Uterus (tissue), 4 donors: ENCODE data around the gene CBARP. TPM values are rescaled to one million over a fixed set of nuclear protein-coding genes. Genes with fewer than 3 reads are reported as not detected.

Source experiments
- DNase-seq, 2 donors: peaks; one replicate each; pipeline ENCODE4 v3.0.0-alpha.2; 2019 to 2020
- H3K27ac ChIP-seq, 2 donors: fragments of 200-600 bp; sonication (generic); 1 replicate in 1 of 2; 2 replicates in 1 of 2; pipeline ENCODE4 v1.5.1; 2016 to 2018
- H3K27me3 ChIP-seq, 2 donors: fragments of 200-600 bp; sonication (generic); one replicate each; pipeline ENCODE4 v1.5.1; 2018 to 2019; ENCODE audit warnings: control low read depth in 1 of 2
- H3K36me3 ChIP-seq, 2 donors: fragments of 200-600 bp; sonication (generic); one replicate each; pipeline ENCODE4 v1.5.1; 2019; ENCODE audit warnings: control low read depth in 1 of 2
- H3K4me1 ChIP-seq, 2 donors: fragments of 200-600 bp; sonication (generic); one replicate each; pipeline ENCODE4 v1.5.1; 2018 to 2019; ENCODE audit warnings: control low read depth in 1 of 2
- H3K4me3 ChIP-seq, 2 donors: fragments of 200-600 bp; sonication (generic); 1 replicate in 1 of 2; 2 replicates in 1 of 2; pipeline ENCODE4 v1.5.1; 2018 to 2019; ENCODE audit warnings: mild to moderate bottlenecking in 1 of 2
- H3K9me3 ChIP-seq, 2 donors: fragments of 200-600 bp; sonication (generic); one replicate each; pipeline ENCODE4 v1.5.1; 2019; ENCODE audit warnings: control low read depth in 1 of 2
- POLR2A ChIP-seq, 2 donors: fragments of 450-650 bp; IDR thresholded peaks; one replicate each; pipeline ENCODE4 v1.6.1; 2016; ENCODE audit warnings: antibody characterized with exemption in 2 of 2, mild to moderate bottlenecking in 1 of 2, moderate library complexity in 1 of 2
- intact Hi-C: fragments of 100-400 bp; cut with DNase I; formaldehyde crosslinking; loops from one replicate; pipeline ENCODE4 v1.15.1; 2023; ENCODE audit warnings: low total_unique reads
- total RNA-seq, 4 donors: library from RNA; depleted of rRNA in 3 of 4; stranded (reverse); fragments of >200 nt in 3 of 4; gene quantifications; one replicate each; pipeline versions ENCODE4 v1.1.0 to v1.2.4, GENCODE V29; 2014 to 2023
- TF ChIP-seq, protein P1 (sequence below), 4 experiments: fragments of 200-600 bp in 2 of 4; fragments of 450-650 bp in 2 of 4; sonication (generic) in 2 of 4; IDR thresholded peaks; one replicate each; pipeline ENCODE4 v1.5.1; 2016 to 2019; ENCODE audit warnings: antibody characterized with exemption in 4 of 4, mild to moderate bottlenecking in 2 of 4, moderate library complexity in 1 of 4
- donor health status: DM: yes; HTN: yes; CAD: no.

CBARP gene
- total RNA-seq, 4 donors from 2014 or later: 0.26 to 1.5 (median 1.0) TPM; not detected in 1

DNA sequence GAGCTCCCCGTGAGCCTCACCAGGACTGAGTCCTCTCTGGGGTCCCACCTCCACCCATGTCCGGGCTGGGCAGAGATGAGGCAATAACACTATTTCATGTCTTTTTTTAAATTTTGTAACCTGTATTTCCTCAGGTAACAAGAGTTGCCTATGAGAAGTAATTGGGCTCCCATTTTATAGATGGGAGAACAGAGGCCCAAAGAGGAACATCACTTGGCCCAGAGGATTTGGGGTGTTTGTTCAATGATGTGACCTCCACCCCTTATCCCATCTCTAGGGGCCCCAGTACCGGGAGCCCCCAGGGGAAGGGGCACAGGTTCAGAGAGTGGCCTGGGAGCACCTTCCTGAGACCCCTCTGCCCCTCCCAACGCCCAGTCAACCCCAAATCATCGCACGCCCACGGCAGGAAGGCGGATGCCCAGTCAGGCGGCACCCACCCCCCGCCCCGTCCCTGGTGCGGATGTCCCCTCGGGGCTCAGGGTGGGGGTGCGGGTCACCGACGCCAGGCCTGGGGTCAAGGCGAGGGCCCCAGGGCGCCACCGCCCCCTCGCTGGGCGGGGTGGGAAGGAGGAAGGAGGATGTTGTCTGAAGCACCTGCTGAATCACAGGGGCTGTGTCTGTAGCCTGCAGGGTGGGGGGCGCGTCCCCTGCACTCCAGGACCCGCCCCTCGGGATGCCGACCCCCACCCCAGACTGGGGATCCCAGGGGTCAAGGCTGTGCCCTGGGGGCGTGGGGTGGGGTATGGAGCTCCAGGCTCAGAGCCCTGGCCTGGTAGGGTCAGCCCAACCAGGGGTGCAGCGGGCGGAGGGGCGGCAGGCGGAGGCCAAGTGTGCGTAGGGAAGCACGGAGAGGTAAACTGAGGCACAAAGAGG is 22.3 kb upstream of the CBARP start:
- Histone ChIP-seq H3K4me1 (peaks cover 15 to 49% of the 10 kb centered on the region in 2 donors), H3K9me3 (no peaks in the 10 kb centered on the region), H3K27me3 (no peaks in the 10 kb centered on the region), H3K27ac (peak overlapping the region; percentile 94 to 95), H3K36me3 (no peaks in the 10 kb centered on the region), H3K4me3 (peak overlapping the region; percentile 21 to 28)
- intact Hi-C loops: no loop called here
- TF ChIP-seq POLR2A (IDR thresholded peaks at IDR 0.05): no peak
- TF ChIP-seq, protein P1, sequence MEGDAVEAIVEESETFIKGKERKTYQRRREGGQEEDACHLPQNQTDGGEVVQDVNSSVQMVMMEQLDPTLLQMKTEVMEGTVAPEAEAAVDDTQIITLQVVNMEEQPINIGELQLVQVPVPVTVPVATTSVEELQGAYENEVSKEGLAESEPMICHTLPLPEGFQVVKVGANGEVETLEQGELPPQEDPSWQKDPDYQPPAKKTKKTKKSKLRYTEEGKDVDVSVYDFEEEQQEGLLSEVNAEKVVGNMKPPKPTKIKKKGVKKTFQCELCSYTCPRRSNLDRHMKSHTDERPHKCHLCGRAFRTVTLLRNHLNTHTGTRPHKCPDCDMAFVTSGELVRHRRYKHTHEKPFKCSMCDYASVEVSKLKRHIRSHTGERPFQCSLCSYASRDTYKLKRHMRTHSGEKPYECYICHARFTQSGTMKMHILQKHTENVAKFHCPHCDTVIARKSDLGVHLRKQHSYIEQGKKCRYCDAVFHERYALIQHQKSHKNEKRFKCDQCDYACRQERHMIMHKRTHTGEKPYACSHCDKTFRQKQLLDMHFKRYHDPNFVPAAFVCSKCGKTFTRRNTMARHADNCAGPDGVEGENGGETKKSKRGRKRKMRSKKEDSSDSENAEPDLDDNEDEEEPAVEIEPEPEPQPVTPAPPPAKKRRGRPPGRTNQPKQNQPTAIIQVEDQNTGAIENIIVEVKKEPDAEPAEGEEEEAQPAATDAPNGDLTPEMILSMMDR (IDR thresholded peaks at IDR 0.05): no peak
- DNase-seq: no peak

DNA sequence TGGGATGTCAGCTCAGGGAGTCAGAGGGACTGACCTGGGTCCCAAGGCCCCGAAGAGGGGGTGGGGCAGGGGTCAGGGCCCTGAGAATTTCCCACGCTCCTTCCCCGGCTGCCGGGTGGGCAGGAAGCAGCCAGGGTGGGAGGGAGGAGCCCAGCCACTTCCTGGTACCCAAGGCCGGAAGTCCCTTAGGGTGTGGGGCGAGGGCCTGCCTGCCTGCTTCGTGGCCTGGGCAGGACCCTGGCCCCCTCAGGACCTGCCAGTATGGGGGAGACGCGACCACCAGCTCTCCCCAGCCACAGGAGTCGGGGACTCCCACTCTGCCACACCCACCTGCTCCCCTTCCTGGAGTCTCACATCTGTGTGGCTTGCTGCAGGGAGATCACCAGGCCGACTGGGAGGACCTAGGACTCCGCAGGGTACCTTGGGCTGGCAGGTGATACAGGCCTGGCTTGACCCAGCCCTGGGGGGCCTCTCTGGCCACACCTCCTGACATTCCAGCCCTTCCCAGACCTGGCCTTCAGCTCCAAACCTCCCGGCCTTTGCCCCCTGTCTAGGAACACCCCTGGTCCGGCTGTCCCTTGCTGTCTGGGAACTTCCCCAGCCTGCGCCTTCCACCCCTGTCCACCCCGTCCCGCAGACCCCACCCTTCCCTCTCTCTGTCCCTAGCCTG is 21.5 kb upstream of the CBARP start:
- H3K27ac ChIP-seq: peak overlapping the region; percentile 94 to 95
- no peaks in the 10 kb centered on the region for H3K36me3 ChIP-seq
- DNase-seq: peak; percentile 67 to 76
- intact Hi-C loops: no loop called here
- no peaks in the 10 kb centered on the region for H3K9me3 ChIP-seq
- H3K27me3 ChIP-seq: no peaks in the 10 kb centered on the region
- TF ChIP-seq, protein P1 (IDR thresholded peaks at IDR 0.05): no peak
- peak; percentile 8 to 49 for TF ChIP-seq POLR2A (IDR thresholded peaks at IDR 0.05)
- peak overlapping the region; percentile 6 to 17 for H3K4me3 ChIP-seq
- H3K4me1 ChIP-seq: peaks cover 12 to 55% of the 10 kb centered on the region in 2 donors

DNA sequence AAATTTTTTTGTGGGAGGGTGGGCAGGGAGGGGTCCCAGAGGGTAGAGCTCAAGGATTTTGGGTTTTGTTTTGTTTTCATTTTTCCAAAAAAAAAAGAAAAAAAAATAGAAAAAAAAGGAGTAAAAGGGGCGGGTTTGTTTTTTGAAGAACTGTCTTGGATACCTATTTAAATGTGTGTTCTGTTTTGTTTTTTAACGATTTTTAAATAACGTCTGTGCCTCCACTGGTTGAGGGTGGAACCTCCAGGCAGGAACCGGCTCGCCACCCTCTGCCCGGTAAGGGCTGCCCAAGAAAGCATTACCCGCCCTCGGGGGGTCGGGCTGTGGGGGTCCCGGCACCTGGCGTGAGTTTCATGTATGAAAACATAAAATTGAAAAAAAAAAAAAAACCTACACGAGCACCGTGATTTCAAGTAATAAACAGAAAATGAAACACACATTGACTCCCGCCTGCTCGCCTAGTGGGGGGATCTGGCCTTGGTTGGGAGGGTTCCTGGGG is 21.0 kb upstream of the CBARP start:
- intact Hi-C loops: no loop called here
- no peak for TF ChIP-seq POLR2A (IDR thresholded peaks at IDR 0.05)
- TF ChIP-seq, protein P1 (IDR thresholded peaks at IDR 0.05): peak in 1 of 4 experiments; percentile 11
- Histone ChIP-seq H3K36me3 (no peaks in the 10 kb centered on the region), H3K27me3 (no peaks in the 10 kb centered on the region), H3K9me3 (no peaks in the 10 kb centered on the region), H3K4me1 (peaks cover 12 to 61% of the 10 kb centered on the region in 2 donors), H3K4me3 (peak overlapping the region; percentile 6 to 17), H3K27ac (peak overlapping the region; percentile 94 to 95)
- no peak for DNase-seq

DNA sequence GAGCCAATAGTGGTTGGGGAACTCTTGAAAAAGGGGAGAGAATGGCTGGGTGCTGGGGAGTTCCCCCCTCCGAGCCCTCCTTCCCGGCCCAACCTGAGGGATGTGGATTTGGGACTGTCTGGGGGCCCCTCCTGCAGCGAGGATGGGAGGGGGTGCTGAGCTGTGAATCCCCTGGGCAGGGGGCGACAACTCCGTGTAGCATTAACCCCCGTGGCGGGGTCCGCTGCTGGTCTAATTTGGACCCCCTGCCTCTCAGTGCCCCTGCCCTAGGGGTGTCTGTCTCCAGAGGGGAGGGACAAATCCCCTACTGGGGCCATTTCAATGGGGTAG is 20.3 kb upstream of the CBARP start:
- TF ChIP-seq, protein P1 (IDR thresholded peaks at IDR 0.05): no peak
- TF ChIP-seq POLR2A (IDR thresholded peaks at IDR 0.05): no peak
- Histone ChIP-seq H3K4me1 (peaks cover 12 to 64% of the 10 kb centered on the region in 2 donors), H3K36me3 (no peaks in the 10 kb centered on the region), H3K9me3 (no peaks in the 10 kb centered on the region), H3K4me3 (no peak overlapping the region), H3K27ac (peak overlapping the region; percentile 94 to 95), H3K27me3 (no peaks in the 10 kb centered on the region)
- no peak for DNase-seq
- intact Hi-C loops: no loop called here
